ENCODE results near the gene STK32C.

Gene STK32C

DNA sequence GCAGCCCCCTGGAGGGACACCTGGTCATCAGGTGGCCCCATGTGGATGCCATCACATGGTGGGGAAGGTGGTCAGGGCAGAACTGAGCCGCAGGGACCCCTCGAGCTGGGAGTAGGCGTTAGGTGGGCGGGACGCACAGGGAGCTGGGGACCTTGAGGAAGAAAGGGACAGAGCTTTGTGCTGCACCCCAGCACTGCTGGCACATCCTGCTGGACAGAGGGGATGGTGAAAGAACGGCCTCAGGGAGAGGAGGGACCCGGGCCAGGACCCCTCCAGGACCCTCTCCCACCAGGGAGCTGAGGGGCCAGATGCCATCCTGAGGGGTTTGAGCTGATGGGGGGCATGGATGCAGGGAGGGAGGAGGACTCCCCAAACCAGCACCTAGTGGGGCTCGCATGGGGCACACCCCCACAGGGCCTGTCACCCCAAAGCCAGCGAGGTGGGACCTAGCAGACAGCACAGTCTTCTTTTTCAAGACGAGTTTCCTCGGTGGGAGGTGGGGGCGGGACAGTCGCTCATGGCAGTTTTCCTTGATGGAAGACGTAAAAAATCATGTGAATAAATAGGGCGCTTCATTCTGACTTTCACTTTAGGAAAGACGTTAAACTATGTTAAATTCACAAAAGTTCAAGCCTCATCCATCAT is 43.3 kb downstream of the STK32C start:
- no peak for DNase-seq

DNA sequence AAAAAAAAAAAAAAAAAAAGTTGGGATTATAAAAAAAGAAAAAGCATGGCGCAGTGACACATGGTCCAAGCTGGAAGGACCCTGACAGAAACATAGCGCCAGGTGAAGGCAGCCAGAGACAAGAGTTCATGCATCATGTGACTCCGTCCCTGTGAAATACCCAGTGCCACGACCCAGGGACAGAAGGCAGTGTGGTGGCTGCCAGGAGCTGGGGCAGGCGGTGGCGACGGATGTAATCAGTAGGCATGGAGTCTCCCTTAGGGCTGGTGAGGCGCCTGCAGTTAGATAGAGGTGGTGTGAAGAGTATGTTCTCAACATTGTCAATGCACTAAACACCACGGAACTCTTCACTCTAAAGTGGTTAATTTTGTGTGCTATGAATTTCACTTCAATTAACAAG is 43.9 kb downstream of the STK32C start:
- no peak for DNase-seq

DNA sequence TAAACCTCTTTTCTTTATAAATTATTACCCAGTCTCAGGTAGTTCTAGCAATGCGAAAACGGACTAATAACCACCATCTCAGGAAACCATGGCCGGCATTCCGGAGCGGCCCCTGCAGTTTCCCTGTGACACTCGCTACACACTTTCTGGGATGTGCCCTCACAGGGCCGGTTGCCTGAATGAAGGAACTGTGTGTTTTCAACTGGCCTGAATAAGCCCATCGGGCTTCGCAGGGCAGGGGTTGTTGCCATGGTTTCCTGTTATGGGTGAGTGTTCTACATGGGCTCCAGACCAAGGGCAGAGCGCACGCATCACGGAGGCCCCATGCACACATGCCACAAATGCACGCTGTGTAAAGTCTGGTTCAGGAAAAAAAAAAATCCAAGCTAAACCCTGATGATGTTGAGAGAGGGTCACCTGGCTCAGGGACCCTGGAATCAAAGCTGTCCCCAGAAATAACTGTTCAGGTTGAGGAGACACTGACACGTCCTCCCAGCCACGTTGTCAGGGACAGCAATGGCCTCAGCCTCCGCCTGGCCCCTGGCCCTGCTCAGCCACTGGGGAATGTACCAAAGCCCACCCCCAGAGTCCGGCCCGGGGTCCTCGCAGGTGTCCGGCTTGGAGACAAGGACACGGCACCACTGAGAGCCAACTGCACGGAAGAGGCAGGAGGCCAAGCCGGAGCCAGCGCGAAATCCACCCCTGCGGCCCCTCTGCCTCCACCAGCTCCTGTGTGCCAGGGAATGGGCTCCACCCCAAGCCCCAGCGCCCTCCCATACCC is 47.9 kb downstream of the STK32C start:
- no peak for DNase-seq

DNA sequence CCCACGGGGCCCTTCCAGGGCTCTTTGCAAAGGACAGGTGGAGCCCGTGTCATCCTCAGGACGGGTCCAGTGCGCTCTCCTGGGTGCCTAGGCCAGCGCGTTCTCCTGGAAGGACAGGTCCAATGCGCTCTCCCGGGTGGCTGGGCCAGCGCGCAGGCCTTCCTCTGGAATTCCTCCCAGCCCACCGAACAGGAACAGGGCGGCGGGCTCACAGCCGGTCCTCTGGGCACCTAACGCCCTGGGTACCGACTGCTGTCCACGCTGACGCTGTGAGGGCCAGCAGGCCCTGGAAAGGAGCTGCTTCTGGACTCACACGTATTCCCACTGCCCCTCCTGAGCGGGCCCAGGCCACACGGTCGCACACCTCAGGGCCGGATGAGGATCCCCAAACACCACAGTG is 49.3 kb downstream of the STK32C start:
- no peak for DNase-seq

DNA sequence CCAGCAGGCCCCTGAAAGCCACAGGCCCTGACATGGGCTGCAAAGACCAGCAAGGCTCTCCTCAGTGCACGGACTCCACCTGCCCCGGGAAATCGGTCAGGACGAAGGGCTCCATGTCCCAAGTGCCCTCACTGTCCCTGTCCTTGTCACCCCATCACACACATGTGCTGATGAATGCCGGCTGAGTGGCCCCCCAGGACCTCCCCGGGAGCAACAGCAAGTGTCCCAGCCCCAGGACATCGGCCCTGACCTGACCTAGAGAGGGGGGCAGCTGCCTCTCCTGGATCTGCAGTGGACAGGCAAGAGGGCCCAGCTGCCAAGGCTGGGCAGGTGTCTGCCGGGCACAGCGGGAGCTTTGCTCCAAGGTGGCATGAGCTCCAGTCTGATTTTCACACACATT is 49.8 kb downstream of the STK32C start:
- no peak for DNase-seq

GRCh38 chr10:132257271-132257670 is 50.5 kb downstream of the STK32C start:
- no peak for DNase-seq

GRCh38 chr10:132256866-132257265 is 50.9 kb downstream of the STK32C start:
- no peak for DNase-seq

DNA sequence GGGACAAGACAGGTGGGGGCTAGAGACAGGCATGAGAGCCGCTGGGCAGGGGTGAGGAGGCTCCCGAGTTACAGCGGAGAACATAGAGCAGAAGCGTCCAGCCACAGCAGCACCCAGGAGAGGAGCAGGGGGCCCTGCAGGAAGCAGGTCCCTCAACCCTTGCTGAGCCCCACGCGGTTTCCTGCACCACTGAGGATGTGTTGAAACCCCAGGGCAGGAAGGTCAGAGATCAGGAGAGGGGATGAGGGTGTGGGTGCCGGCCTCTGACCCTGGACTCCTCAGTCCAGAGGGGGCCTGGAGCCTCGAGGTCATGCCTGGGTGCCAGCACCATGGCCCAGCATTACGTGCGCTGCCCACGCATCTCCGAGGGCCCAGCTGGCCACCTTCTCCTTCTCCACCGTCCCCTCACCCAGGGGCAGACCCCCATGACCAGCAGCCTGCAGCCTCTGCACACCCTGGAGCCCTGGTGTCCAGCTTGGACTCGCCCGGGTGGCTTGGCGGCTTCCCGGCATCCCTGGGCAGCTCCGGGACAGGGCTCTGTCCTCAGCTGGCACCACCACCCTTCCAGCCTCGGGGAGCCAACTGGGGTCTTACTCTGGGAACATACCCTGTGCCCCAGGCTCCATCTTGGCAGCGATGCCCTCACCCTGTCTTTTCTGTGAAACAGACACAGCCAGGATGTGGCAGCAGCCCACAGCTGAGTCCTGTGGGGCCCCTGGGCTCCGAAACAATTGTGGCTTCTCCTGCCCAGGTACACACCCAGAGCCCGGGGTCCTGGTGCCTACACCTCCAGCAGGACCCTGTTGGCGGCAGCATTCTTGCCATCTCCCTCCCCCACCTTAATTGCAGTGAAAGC is 52.0 kb downstream of the STK32C start:
- DNase-seq = no peak

GRCh38 chr10:132254841-132255240 is 52.9 kb downstream of the STK32C start:
- DNase-seq = no peak

- DNase-seq = no peak
Observed at GRCh38 chr10:132253092-132253687, 54.6 kb downstream of the STK32C start.

DNA sequence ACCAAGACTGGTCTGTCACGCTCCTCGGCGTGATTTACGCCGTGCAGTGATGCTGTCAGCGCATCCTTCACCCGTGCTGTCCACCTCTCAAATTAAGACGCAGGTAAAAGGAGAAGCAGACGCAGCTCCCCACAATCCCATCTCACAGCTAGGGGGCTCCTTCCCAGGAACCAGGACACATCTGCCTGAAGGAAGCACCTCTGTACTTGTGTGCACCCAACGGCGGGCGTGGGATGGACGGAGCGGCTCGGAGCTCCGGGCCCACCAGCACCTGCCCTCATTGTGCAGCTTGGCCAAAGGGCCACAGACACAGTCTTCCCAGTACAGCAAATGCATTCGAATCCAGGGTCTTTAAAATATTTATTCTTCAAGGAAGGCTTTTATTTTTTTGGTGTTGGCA is 55.3 kb downstream of the STK32C start:
- DNase-seq = no peak

DNA sequence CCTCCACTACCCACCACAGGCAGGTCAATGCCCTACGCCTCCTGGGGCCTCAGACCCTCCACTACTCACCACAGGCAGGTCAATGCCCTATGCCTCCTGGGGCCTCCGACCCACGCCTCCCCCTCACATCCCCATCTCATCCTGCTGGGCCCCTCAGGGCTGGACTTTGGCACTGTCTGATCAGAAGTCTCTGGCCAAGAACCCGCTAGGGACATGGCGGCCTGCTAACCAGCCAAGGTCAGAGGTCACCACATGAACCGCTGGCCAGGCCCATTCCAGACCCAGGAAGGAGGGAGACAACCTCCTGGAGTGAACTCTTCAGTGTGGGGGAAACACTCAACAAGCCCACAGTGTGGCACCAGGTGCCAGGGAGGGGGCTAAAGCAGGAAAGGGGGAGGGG is 55.8 kb downstream of the STK32C start:
- no peak for DNase-seq

DNA sequence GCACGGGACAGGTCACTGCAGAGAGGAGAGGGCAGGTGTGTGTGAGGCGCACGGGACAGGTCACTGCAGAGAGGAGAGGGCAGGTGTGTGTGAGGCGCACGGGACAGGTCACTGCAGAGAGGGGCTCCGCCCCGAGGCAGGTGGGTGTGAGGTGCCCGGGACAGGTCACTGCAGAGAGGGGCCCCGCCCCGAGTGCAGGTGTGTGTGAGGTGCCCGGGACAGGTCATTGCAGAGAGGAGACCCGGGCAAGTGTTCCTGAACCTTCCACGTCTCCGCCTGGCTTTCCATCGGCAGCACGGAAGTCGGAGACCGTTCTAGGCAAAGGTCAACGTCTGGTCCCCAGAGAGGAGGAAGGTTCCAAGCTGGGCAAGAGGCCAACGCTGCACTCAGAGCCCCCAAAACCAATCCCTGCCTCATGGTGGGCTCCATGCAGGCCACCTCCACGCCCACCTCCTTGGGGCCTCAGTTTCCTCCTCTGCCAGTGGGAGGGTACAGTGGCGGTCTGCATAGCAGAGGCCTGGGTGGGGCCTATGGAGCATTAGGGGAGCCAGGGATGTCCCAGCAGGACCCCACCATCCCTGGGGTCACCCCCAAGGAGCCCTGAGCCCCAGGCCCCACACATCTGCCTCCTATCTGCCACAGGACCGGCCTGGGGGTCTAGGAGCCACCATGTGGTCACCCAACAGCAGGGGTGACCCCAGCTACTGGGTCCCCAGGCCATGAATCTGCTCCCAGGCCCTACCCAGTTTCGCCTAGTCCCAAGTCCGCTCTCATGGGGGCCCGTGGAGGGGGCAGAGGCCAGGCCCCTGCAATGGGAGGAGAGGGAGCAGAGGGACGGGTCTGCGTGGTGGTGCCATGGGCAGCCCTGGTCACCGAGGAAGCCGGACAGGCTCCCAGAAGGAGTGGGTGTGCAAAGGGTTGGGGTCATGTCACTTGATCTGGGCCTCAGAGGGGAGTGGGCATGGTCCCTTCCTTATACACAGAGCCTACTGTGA is 57.0 kb downstream of the STK32C start:
- no peak for DNase-seq

- DNase-seq = no peak
Observed at GRCh38 chr10:132249824-132250375, 57.9 kb downstream of the STK32C start.

- DNase-seq = no peak
Observed at GRCh38 chr10:132249226-132249724, 58.5 kb downstream of the STK32C start.

DNA sequence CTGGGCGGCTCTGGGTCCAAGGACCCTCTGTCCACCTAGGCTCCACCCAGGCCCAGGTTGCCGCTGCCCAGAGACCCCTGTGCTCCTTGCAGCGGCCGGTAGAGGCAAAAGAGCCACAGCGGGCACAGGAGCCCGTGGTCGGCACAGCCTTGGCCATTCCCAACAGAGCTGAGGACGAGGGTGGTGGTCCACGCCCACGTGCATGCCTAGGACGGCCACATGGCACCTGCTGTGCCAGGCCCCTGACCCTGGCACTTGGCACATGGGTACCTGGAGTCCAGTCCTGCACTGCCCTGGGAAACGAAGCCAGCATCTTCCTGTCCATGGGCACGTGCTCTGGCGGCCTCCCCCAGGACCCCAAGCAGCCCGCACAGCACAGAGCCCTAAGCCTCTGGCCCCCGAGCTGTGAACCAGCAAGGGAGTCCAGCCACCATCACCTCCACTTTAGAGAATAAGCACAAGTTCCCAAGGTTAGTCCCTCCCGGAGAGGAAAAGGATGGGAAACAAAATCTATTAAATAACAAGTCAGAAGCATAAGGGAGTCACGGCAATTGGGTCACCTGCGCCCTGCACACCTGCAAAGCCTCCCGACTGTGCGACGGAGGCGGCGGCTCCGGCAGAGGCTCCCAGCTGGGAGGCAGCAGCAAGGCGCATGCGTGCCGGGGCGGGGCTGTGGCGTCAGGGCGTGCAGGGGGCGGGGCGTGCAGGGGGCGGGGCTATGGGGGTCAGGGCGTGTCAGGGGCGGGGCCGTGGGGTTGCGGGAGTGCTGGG is 59.1 kb downstream of the STK32C start:
- DNase-seq = peak; percentile 79

DNA sequence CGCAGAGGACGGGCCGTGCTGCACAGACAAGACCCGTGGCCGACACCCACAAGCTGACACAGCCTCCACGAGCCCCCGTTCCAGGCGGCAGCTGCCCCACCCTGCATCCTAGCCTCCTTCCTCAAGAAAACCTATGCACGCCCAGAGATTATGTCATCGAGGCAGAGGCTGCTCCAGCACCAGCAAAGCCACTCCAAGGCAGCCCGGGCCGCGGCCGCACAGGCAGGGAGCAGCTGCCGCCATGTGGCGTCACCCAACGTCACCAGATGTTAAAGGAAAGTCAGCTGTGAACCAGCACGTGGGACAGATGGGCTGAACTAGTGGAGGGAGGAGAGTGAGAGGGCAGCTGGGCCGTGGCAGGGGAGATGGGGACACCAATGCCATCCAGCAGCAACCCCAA is 59.8 kb downstream of the STK32C start:
- no peak for DNase-seq

DNA sequence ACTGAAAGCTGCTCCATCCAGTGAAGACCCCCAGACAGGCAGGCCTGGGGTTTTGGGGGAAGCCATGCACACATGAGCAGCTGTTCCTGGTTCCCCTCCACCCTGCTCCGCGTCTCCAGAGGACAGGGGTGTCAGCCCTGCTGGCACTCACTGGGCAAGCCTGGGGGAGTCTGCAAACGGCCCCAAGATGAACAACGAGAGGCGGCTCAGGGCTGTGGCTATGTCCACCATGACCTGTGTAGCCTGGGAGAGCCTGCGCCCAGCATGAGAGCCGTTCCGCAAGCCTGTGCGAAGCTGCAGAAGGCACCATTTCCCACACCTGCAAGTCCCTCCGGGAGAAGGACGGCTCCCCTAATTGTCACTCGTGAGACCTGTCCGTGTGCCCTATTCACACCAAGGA is 61.5 kb downstream of the STK32C start:
- DNase-seq = no peak

- no peak for DNase-seq
Observed at GRCh38 chr10:132245056-132245455, 62.7 kb downstream of the STK32C start.

DNA sequence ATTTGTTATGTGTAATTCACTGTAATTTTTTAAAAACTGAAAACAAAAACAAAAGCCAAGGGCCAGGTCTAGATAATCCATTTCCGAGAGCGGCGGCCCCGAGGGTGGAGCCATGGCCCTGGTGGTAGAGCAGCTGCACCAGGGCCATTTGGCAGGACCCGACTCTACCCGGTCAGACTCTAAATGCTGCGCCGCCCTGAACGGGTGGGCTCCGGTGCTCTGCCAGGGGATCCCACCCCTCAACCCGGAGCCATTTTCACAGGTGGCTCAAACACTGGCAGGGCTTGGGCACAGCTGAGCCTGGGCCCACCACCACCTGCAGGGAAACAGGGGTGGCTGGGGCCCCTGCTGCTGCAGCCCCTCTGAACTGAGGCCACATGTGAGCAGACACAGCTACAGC is 64.1 kb downstream of the STK32C start:
- DNase-seq = no peak

- DNase-seq = no peak
Observed at GRCh38 chr10:132243141-132243540, 64.6 kb downstream of the STK32C start.

Data from islet precursor cell (in vitro differentiated cells).